Activated T-cell treated with anti-CD3 and anti-CD28 coated beads, Interleukin-2, amount 50 U/mL, for 1 hour (primary cell): ENCODE results near the gene APOB.

Experiments
- DNase-seq: peaks from one replicate; pipeline ENCODE4 v3.0.0-alpha.2; 2020

APOB gene

DNA sequence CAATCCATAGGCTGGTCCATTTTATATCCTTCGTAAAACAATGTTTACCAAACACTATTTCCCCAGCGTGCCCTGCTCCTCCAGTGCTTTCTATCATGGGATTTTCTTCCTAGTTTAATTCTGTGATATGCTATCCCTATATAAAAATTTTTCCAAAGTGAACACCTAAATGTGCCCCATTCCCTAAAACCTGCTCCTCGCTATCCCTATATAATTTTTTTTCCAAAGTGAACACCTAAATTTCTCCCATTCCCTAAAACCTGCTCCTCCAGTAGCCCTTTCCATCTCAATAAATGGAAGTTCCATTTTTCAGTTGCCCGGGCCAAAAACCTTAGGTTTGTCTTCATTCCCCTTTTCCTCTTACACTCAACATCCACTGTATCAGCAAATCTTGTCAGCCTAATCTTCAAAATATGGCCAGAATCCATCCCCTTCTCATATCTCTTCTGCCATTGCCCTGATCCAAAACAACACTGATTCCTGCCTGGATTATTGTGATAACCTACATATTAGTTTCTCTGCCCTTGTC, 26.1 kb downstream of the APOB start:
- DNase-seq: no peak

DNA sequence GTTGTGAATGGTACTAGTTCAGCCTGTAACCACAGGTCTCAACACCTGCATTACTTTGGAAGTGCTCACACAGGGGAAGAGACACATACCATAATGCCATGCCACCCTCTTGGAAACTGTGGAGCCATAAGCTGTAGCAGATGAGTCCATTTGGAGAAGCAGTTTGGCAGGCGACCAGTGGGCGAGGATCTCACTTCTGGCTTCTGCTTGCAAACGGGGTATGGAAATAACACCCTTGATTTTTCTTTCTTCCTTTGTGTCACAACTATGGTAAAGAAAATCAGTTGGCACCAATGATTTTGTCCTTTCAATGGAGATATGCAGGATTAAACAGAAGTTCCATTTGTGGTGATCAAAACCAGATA, 28.6 kb downstream of the APOB start:
- DNase-seq: no peak

DNA sequence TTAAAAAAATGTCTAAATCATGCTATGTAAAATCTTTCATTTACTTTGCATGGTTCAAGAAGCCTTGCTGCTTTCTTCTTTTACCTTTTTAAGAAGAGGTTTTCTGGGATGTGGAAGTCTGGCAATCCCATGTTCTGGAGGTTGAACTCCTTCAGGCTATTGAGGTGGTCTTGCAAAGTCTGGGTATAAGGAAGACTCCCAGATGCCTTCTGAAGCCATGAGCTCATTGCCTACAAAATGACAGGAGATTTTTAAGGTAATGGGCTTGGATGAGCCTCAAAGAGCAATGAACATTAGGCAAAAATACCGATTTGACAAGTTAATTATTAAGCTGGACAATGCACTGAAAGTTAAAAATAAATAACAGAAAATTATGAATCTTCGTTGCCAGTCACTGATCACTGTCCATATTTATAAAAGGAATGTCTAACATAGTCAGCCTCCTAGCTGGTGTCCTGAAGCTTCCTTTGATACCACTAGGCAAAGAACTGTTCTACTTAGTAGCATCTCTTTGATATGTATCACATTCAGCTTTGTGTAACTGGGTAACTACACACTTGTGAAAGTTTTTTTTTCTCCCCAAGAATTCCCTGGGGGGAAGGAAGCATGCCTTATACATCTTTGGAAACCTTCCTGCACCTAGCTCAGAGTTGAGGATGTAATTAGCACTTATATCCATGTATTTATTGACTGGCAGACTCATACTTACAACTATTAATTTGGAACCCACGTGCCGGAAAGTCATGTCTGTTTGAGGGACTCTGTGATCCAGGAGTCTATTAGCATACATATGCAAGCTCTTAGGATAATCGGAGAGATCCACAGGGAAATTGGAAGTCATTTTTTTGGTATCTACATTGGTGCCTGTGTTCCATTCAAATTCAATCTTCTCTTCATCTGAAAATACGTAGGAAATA, 29.3 kb downstream of the APOB start:
- no peak for DNase-seq

DNA sequence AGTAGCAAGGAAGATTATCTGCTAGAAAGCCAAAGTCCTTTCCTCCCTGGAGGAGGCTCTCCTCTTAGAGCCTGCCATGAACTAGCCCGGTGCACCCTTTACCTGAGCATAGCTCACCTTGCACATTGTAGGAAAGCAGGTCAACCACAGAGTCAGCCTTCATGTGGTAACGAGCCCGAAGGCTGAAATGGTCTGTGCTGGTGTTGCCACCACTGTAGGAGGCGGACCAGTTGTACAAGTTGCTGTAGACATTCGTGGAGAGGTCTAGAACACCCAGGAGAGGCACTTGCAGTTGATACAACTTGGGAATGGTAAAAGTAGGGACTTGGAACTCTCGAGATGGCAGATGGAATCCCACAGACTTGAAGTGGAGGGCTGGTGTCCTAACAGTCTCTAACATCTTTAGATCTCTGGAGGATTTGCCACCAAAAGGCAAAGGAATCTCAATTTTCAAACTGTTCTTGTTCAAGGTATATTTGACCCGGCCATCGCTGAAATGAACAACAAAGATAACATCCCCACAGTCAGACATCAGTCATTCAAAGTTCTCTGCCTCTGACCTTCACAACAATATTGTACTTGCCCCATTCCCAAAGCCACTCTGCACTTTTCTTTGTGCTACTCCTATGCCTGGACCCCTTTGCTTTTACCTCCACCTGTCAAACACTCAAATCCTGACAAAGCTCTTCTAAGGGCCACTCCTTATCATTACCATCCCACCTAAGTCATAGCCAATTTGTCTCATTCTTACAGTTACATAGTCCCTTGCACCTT, 30.6 kb downstream of the APOB start:
- DNase-seq: no peak

DNA sequence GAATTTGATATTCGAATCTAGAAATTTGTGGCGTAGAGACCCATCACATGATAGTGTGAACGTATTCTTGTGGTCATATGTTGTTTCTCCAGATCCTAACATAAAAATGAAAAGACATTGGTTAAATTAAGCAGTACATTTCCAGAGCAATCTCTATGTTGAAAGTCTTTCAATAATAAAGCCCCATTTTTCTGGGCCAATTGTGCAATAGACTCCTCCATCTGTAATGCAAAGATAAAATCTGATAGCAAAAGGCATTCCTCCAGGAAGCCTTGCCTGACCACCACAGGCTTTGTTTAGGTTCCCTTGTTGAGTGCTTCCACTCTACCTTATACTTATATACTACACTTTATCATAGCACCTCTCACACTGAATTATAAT, 31.3 kb downstream of the APOB start:
- no peak for DNase-seq

DNA sequence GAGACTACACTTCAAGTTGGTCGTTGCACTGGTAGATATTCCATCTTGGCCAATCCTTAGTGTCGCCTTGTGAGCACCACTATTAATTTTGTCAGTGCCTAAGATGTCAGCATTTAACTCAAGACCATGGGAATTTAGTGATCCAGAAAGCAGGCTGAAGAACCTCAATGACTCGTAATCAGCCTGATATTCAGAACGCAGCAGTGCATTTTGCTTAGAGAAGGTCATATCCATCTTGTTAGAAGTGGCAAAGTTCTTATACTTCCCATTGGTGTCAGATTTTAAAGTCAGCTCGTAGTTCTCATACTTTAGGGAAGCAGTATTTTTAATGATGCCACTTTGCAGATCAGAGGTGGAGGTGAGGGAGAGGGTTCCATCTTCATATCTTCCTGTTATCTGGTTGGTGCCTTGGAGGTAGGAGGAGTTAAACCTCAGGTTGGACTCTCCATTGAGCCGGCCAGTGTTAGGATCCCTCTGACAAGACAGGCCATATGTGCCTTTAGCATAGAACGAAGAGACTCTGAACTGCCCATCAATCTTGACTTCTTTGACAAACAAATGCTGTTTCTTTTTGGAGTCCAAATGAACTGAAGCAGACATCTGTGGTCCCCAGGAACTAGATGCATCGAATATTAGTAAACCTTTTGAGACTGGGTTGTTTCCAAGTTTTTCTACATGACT, 31.9 kb downstream of the APOB start:
- no peak for DNase-seq

DNA sequence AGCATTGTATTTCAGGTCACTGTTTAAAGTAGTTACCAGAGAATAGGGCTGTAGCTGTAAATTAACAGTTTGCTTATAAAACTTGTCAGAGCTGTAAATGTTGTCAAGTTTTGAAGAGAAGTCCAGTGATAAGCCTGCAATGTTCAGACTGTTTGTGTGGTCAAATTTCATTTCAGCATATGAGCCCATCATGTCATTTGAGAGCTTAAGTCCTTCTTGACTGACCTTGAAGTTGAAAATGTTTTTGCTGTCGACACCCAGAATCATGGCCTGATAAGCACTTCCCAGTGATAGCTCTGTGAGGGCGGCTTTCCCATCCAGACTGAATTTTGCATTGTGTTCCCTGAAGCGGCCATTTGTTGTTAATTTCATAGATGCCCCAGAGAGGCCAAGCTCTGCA, 32.4 kb downstream of the APOB start:
- no peak for DNase-seq

DNA sequence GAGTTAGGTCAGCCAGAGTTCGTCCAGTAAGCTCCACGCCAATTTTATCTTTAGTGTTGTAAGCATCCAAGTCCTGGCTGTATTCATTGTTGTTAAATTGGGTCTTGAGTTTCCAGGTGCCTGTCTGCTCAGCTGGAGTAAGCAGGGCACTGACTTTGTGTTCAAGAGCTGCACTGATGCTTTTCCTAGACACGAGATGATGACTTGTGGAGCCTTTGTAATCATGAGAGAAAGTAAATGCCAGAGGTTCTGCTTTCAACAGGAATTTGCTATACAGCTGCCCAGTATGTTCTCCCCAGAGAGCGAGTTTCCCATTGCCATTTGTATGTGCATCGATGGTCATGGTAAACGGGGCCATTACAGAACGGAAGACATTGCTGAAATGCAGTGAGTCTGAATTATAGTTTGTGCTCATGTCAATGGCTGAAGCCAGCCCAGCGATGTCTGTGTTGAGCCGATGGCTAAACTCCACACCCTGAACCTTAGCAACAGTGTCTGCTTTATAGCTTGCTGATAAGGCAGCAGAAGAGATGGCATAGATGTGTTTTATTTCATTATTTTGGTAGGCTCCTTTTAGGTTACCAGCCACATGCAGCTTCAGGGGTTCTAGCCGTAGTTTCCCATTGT, 32.9 kb downstream of the APOB start:
- DNase-seq: no peak

DNA sequence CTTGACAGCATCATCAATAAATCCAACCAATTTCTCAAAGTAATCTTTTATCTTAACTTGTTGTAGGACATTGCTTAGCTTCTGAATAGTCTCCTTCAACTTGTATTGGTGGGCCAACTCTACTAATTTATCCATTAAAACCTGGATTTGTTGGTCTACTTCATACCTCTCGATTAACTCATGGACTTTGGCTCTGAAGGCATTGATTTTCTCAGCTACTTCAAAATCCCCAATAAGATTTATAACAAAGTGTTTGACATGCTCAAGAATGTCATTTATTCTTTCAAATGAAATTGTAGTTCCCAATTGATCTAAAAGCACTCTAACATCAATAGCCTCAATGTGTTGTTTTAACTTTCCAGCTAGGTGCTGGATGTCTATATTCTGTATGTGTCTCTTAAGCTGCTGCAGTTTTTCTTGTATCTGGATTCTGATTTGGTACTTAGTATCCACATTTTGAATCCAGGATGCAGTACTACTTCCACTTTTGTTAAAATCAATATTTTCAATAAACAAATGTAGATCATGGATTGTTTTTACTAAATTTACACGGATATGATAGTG, 34.1 kb downstream of the APOB start:
- DNase-seq: no peak

DNA sequence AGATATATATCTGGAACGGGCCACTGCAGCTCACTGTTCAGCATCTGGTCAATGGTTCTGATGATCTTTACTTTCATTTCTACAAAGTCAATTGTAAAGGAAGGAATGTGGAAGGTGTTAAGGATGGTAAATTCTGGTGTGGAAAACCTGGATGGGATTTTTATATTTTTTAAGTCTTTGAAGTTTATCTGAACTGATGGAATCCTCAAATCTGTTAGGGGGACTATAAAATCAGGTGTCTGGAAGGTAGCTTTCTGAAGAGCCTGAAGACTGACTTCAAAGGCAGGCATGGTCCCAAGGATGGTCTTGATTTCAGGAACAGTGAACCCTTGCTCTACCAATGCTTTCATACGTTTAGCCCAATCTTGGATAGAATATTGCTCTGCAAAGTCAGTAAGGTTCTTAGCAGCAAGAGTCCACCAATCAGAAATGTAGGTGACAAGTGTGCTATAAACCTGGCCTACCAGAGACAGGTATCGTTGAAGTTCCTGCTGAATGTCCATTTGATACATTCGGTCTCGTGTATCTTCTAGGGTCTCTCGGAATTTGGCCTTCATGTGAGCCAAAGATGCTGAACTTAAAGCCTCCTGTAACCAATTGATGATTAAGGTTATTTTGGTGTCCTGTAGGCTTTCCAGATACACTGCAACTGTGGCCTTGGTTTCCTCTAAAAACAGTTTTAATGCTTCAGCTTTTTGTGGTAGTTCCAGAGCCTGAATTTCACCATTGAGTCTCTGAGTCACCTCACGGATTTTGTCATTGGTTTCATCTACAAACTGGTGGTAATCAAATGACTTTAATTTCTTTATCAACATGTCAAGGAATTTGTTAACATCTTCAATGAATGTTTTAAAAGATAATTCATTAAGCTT, 34.8 kb downstream of the APOB start:
- DNase-seq: no peak

DNA sequence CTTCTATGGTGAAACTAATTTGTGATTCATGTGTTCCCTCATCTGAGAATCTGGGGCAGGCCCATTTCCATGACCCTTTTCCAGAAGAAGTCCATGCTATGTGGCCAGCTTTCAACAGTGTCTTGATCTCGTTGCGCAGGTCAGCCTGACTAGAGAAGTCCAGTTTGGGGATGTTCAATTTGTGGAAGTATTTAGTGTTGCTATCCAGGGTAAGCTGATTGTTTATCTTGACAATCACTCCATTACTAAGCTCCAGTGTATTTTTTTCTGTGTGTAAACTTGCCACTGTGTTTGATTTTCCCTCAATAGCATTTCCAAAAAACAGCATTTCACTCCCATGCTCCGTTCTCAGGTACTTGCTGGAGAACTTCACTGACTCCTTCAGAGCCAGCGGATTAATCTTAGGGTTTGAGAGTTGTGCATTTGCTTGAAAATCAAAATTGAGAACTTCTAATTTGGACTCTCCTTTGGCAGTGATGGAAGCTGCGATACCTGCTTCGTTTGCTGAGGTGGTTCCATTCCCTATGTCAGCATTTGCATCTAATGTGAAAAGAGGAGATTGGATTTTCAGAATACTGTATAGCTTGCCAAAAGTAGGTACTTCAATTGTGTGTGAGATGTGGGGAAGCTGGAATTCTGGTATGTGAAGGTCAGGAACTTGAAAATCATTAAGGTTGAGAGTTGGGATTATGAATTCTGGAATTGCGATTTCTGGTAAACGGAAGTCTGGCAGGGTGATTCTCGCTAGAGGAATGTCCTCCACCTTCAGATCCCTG, 35.7 kb downstream of the APOB start:
- no peak for DNase-seq

DNA sequence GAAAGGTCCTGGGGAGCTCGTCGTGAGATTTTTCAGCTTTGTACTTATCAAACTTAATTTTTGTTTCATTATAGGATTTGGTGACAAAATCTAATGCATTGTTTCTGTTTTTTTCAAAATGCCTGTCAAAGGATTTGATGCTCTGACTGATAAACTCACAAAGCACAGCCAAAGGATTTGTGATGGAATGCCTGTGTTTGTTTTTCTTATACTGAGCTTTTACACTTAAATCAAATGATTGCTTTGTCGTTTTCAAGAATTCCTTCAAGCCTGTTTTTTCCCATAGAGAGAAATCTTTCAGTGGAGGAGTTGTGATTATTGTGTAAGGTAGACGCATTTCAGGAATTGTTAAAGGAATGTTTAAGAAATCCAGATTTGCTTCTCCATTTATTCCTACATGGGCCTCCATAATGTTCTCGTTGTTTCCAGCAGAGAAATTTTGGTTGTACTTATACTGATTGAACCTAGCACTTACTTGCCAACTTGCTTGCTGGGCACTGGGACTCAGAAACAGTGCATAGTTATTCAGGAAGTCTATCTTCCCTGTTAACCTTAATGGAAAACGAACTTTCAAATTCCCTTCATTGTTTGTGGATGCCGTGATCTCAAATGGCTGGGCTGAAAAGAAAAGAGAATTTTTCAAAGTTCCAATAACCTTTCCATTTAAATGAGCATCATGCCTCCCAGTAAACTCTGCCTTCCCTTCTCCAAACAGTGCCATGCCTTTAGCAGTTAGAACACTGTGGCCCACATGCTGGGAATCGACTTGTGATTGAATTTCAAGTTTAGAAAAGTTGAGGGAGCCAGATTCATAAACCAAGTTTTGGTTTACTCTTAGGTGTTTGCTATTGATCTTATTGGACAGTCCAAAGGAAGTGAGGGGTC, 36.5 kb downstream of the APOB start:
- no peak for DNase-seq

DNA sequence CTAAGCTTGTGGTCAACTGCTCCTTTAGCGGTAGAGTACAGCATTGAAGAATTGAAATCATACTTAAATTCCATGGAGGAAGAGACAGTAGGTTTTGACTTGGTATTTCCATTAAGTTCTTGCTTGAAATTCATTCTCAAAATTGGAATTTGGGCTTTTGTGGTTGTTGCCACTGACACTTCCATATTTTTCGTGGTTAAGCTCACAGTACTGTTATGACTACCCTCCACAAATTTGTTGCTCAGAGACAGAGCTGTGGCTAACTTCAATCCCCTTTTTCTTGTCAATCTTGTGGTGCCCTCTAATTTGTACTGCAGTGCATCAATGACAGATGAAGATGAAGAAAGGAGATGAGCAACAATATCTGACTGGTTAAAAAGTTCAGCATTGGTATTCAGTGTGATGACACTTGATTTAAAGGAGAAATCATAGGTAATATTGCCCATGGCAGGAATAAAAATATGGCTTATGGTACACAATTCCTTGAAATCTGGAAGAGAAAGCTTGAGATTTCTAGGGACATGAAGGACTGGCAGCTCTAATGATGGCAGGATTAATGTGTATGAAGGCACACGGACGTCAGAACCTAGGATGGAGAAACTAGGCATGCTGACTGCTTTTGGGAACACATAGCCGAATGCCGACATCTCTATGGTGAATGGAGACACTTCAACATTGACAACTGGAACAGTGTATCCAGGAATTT, 37.3 kb downstream of the APOB start:
- no peak for DNase-seq

DNA sequence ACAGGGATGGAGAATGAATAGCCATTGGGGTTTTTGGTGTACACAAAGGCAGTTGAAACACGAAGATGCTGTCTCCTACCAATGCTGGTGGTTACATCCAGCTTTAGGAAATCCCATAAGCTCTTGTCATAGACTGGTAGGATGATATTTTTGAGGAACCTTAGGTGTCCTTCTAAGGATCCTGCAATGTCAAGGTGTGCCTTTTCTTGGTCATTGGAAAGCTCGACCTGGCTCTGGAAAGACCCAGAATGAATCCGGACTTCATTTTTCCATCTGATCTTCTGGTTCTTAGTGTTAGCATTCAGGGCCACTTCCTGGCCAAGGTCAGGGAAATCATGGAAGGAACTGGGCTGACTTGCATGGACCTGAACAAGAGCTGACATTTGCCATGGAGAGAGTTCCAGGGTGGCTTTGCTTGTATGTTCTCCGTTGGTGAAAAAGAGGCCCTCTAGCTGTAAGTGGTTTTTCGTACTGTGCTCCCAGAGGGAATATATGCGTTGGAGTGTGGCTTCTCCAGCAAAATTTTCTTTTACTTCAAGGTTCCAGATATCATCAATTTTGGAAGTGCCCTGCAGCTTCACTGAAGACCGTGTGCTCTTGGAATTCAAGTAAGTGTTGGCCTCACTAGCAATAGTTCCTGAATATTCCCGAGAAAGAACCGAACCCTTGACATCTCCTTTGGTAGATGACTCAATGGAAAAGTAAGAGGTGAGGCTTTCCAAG, 38.0 kb downstream of the APOB start:
- no peak for DNase-seq

DNA sequence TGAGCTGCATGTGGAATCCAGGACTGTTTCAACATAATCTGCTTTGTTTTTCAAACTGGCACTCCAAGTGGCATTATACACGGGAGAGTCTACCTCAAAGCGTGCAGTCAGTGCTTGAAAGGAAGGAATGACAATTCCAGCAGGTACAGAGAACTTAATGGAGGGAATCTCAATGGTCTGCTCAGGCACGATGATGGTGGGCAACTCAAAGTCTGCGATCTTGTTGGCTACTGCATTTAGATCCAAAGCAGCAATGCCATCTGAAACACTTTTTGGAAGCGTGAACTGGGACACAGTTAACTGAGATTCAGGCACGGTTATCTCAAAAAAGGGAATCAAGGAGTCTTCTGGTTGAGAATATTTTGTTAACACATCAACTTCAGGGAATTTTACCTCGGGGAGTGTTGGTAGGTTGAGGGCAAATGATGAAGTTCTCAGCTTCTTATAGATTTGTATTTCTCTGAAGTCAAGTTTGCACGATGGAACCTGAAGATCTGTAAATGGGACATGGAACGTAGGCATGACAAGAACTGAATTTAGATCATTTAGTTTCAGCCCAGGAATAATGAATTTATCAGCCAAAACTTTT, 38.7 kb downstream of the APOB start:
- DNase-seq: no peak

DNA sequence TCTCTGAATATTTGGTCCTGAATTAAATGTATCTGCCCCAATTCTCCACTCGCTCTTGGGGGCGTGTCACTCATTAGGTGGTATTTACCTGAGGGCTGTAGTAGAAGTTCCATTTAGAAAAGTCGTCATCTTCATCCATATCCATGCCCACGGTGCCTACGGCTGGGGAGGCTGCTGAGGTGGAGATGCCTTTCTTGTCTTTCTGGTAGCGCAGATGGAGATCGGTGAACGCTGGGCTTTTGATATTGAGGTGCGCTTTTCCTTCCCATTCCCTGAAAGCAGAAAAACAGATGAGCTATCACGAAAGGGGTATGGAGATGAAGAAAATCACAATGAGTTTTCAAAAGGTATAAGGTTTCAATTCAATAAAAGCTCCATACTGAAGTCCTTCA, 39.7 kb downstream of the APOB start:
- DNase-seq: no peak

DNA sequence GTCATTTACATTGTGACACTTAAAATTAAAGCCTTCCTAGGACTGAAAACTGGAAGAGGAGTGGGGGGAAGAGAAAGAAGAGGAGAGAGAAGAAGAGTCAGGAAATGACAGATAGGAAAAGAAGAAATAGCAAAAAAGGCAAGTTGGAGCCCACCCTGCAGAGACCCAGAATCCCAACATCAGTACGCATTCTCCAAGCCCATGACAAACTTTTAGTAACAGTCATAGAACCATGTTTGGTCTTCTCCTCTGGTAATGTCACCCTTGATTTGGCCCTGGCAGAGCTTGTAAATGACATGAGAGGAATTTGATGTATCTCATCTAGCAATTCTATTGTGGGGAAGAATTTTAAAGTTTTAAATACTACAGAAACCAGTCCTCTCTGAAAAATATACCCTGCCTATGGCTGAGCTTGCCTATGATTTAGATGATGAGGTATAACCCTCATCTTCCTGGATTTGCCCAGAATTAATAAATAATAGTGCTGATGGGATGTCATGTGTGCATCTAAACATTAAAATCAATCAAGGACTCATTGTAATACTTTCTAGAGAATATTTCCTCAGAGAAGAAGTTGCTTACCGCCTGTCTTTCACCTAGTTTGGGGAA, 40.2 kb downstream of the APOB start:
- no peak for DNase-seq

DNA sequence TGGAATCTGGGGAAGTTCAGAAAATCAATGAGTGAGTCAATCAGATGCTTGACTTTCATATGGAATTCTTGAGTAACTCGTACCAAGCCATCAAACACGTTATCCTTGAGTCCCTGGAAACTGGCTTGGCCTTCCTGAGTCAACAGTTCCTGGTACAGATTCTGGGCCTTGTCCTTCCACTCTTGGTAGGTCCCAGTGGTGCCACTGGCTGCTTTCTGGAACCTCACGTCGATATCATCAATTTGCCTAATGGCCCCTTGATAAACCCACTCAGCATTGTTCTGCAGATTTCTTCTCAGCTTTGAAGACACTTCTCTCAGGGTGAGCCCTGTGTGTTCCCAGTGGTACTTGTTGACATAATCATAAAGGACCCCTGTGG, 41.1 kb downstream of the APOB start:
- no peak for DNase-seq
